KOPT-K1 (cell line): Measurements from ENCODE around the gene KBTBD6.
A peak's percentile ranks its signal among the peaks of the same experiment; 100 is the strongest.
"Not testable (repeated sequence)": the region's sequence is repeated elsewhere in the genome, so short reads cannot be mapped to it uniquely, and the experiment has no call there.

ENCODE experiments used
- H3K27ac ChIP-seq: fragments of 200-600 bp; sonication (generic); 2 replicates; pipeline ENCODE4 v1.5.1; 2016; ENCODE audit warnings: antibody characterized with exemption, mild to moderate bottlenecking, low read depth, low read length; ENCODE audit not compliant: poor library complexity, severe bottlenecking
- H3K36me3 ChIP-seq: fragments of 200-600 bp; sonication (generic); 2 replicates; pipeline ENCODE4 v1.5.1; 2017; ENCODE audit warnings: antibody characterized with exemption, mild to moderate bottlenecking, low read length, moderate library complexity; ENCODE audit not compliant: insufficient read depth
- H3K9me3 ChIP-seq: fragments of 200-600 bp; sonication (generic); 2 replicates; pipeline ENCODE4 v1.5.1; 2017; ENCODE audit warnings: antibody characterized with exemption, low read length, mild to moderate bottlenecking; ENCODE audit not compliant: insufficient read depth, poor library complexity, severe bottlenecking

Gene KBTBD6

GRCh38 chr13:41132512-41133152, at the start of gene KBTBD6:
Gene KBTBD6, minus strand, starts transcription at chr13:41132802. Its CDS starts 291 bp downstream, at chr13:41132511.
- Histone ChIP-seq H3K27ac (peak within 1 kb of the TSS; percentile 59), H3K9me3 (no peaks in the 10 kb centered on the region), H3K36me3 (peaks cover 12% of the 10 kb centered on the region)

DNA sequence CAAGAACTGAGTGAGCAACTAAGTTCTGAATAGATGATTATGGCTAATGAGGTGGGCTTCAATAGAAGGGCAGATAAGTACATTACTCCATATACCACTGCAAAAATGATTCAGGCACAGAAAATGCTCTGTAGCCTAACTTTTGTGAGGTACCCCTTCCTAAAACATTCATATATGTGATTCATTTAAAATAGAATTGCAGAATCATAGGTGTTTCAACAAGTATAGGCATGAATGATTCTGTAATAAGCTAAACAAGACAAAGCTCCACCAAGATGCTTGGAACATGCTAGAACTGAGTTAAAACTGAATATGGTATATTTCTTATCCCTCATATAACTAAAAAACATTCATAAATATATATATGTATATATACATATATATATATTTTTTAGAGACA, 49.6 kb upstream of the KBTBD6 start:
- H3K36me3 ChIP-seq, result no peaks in the 10 kb centered on the region
- H3K9me3 ChIP-seq, result no peaks in the 10 kb centered on the region
- no peak overlapping the region for H3K27ac ChIP-seq

- Histone ChIP-seq H3K9me3 (peaks cover 20% of the 10 kb centered on the region), H3K27ac (no peak overlapping the region), H3K36me3 (no peaks in the 10 kb centered on the region)
Observed at GRCh38 chr13:41179593-41180250, 47.1 kb upstream of the KBTBD6 start.

DNA sequence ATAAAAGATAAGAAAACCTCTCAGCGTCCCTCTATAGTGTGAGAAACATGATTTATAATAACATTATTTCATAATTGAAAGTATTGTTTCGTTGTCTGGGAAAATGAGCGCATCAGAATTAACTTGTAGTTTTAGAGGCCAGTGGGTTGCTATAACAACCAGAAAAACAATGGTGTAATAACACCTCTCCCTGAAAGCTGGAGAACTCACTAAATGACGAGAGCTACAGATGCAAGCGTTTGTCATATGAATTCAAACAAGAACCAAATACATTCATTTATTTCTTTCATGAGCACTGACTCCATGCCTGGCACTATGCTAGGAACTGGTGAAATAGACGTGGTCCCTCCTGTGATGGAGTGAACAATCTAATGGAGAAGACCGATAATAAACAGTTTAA, 45.4 kb upstream of the KBTBD6 start:
- Histone ChIP-seq H3K36me3 (no peaks in the 10 kb centered on the region), H3K9me3 (peaks cover 24% of the 10 kb centered on the region), H3K27ac (no peak overlapping the region)

DNA sequence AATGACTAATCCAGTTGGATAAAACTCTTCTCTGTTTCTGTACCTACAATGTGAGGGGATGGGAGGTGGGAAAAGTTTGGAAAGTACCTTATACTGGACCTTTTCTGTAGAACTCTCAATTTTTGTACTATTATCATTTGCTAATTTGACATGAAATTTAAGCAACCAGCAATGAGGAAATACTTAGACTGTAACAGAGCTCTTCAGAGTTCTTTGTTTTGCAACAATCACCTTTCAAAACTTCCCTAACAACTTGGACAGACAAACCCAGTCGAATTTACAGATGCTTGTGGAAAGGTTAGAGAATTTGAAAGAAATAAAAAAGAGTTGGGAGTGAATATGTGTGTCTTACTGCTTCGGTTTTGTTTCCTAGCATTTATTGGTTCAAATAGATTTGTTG, 45.0 kb upstream of the KBTBD6 start:
- no peaks in the 10 kb centered on the region for H3K36me3 ChIP-seq
- peaks cover 24% of the 10 kb centered on the region for H3K9me3 ChIP-seq
- no peak overlapping the region for H3K27ac ChIP-seq

DNA sequence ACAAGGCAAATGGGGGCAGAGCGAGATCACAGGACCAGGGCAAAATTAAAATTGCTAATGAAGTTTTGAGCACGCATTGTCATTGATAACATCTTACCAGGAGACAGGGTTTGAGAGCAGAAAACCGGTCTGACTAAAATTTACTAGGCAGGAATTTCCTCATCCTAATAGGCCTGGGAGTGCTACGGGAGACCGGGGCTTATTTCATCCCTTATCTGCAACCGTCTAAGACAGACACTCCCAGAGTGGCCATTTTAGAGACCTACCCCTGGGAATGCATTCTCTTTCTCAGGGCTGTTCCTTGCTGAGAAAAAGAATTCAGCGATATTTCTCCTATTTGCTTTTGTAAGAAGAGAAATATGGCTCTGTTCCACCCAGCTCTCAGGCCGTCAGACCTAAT, 43.0 kb upstream of the KBTBD6 start:
- H3K36me3 ChIP-seq, H3K27ac ChIP-seq: not testable (repeated sequence)
- peaks cover 24% of the 10 kb centered on the region for H3K9me3 ChIP-seq

GRCh38 chr13:41162151-41162550, 29.5 kb upstream of the KBTBD6 start:
- Histone ChIP-seq H3K9me3 (no peaks in the 10 kb centered on the region), H3K27ac (no peak overlapping the region), H3K36me3 (no peaks in the 10 kb centered on the region)

GRCh38 chr13:41159174-41159573, 26.6 kb upstream of the KBTBD6 start:
- Histone ChIP-seq H3K27ac (peak overlapping the region; percentile 6), H3K36me3 (no peaks in the 10 kb centered on the region), H3K9me3 (no peaks in the 10 kb centered on the region)

GRCh38 chr13:41157048-41157717, 24.6 kb upstream of the KBTBD6 start:
- no peaks in the 10 kb centered on the region for H3K36me3 ChIP-seq

GRCh38 chr13:41156620-41157019, 24.0 kb upstream of the KBTBD6 start:
- Histone ChIP-seq H3K9me3 (peaks cover 11% of the 10 kb centered on the region), H3K36me3 (no peaks in the 10 kb centered on the region), H3K27ac (no peak overlapping the region)

More at GRCh38 chr13:41157048-41157717, 24.6 kb upstream of the KBTBD6 start:
- Histone ChIP-seq H3K9me3 (peaks cover 5% of the 10 kb centered on the region), H3K27ac (no peak overlapping the region)

DNA sequence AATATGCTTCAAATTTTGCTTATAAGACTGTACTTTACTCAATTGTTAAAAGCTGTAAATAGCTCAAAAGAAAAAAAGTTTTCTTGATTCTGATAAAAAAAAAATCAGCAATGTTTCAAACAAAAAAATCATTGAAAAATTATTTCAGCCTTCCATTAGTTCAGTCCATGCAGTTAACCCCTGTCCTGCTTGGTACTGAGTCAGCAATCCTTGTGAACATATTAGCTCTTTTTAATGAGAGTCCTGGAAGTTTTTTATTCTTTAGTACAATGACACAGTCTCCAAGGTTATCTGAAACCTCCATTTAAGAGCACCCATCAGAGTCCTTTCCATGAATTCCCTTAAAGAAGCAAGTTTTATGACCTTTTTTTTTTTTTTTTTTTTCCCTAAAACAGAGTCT, 21.4 kb upstream of the KBTBD6 start:
- Histone ChIP-seq H3K36me3 (no peaks in the 10 kb centered on the region), H3K9me3 (peaks cover 37% of the 10 kb centered on the region), H3K27ac (no peak overlapping the region)

- Histone ChIP-seq H3K9me3 (peaks cover 57% of the 10 kb centered on the region), H3K27ac (no peak overlapping the region), H3K36me3 (no peaks in the 10 kb centered on the region; the same call in 1 of the 2 replicates)
Observed at GRCh38 chr13:41152005-41152404, 19.4 kb upstream of the KBTBD6 start.

- H3K9me3 ChIP-seq, result peaks cover 60% of the 10 kb centered on the region
- no peaks in the 10 kb centered on the region; the same call in 1 of the 2 replicates for H3K36me3 ChIP-seq
Observed at GRCh38 chr13:41150058-41150457, 17.5 kb upstream of the KBTBD6 start.

DNA sequence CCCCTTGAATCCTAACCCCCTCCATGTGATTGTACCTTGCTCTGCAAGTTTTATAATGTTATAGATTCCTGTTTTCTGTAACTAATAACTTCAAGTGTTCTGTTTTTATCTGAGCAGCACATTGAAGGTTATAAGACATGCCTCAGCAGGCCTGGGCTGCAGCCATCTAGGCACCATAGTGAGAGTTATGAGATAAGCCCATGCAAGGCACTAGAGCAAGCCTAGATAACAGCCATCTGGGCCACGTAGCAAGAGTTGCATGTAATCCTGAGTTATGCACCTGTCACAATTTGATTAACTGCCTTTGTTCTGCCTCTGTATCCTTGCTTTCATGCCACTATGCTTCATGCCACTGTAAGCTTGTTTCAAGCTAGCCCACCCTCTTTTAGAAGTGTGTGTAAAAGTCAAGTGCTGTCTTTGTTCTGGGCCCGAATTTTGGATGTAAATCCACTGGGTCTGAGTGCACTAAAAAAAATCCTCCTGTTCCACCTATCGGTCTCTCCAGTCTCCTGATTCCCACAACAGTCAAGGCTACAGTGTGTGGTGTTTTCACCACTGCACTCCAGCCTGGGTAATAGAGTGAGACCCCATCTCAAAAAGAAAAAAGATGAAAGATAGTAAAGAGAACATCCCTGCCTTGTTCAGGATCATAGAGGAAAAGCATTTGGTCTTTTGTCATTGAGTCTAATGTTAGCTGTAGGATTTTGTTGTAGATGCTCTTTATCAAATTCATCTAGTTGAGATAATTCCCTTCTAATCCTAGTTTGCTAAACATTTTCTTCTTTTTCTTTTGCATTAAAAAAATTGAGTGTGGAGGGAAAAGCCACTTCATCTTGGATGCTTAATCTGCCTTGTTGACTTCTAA, 16.0 kb upstream of the KBTBD6 start:
- peaks cover 60% of the 10 kb centered on the region for H3K9me3 ChIP-seq
- H3K27ac ChIP-seq, result no peak overlapping the region
- H3K36me3 ChIP-seq, result no peaks in the 10 kb centered on the region; the same call in 1 of the 2 replicates

More at GRCh38 chr13:41150058-41150457, 17.5 kb upstream of the KBTBD6 start:
- H3K27ac ChIP-seq, result no peak overlapping the region
